Astrocyte (in vitro differentiated cells and primary cell): ENCODE data around the gene SAFB2.

Experiments used
- CTCF ChIP-seq: IDR thresholded peaks from 2 replicates; pipeline ENCODE4 v1.5.1; 2011; ENCODE audit warnings: low read depth, mild to moderate bottlenecking, inconsistent platforms, low read length, moderate library complexity; ENCODE audit not compliant: insufficient read depth
- EZH2 ChIP-seq: IDR thresholded peaks from 2 replicates; pipeline ENCODE4 v1.6.1; 2012; ENCODE audit warnings: mild to moderate bottlenecking, low read length, inconsistent platforms; ENCODE audit not compliant: insufficient read depth

- TF ChIP-seq CTCF (no peak), EZH2 (no peak)
These were observed 62.4 kb downstream of the SAFB2 start for GRCh38 chr19:5560156-5560555.
